ENCODE measurements around the gene SIRPG. TPM values are rescaled to one million over a fixed set of nuclear protein-coding genes. Genes with fewer than 3 reads are reported as not detected.
"Not testable (repeated sequence)": the region's sequence is repeated elsewhere in the genome, so short reads cannot be mapped to it uniquely, and the experiment has no call there.

Gene SIRPG
- total RNA-seq, 1 experiment from 2014 or later = not detected

DNA sequence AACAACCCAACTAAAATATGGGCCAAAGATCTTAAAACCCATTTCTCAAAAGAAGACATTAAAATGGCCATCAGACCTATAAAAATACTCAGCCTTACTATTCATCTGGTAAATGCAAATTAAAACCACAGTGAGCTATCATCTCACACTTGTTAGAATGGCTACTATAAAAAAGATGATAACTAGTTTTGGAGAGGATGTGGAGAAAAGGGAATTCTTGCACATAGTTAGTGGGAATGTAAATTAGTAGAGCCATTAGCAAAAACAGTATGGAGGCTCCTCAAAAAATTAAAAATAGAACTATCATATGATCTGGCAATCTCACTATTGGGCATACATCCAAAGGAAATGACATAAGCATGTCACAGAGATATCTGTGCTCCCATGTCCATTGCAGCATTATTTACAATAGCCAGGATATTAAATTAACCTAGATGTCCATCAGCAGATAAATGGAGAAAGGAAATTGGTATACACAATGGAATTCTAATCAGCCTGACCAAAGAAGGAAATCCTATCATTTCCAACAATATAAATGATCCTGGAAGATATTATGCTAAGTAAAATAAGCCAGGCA is 40.6 kb downstream of the SIRPG start:
- Histone ChIP-seq H3K4me2 (ENCODE audit: insufficient read depth, insufficient read length, low read length) (no peak overlapping the region), H3K79me2 (ENCODE audit: insufficient read depth, low read length) (no peaks in the 10 kb centered on the region), H3K18ac (ENCODE audit: insufficient read length, low read depth, low read length) (no peak overlapping the region), H3K14ac (ENCODE audit: insufficient read depth, low read length) (no peak overlapping the region), H2BK120ac (ENCODE audit: low read depth, low read length, poor library complexity, severe bottlenecking) (no peak overlapping the region), H2AFZ (ENCODE audit: low read length) (no peak overlapping the region), H4K8ac (replicated peaks; ENCODE audit: insufficient read length, low read depth, low read length) (no peak overlapping the region), H4K20me1 (ENCODE audit: control insufficient read depth, insufficient read depth, insufficient read length) (no peaks in the 10 kb centered on the region), H3K56ac (ENCODE audit: insufficient read length, low read depth, low read length) (no peak overlapping the region), H3K9me3 (ENCODE audit: control insufficient read depth, low read depth, low read length) (no peaks in the 10 kb centered on the region), H2BK5ac (ENCODE audit: insufficient read length, low read length) (no peak overlapping the region), H3K79me1 (ENCODE audit: insufficient read depth, low read depth, low read length, poor library complexity, severe bottlenecking) (no peaks in the 10 kb centered on the region), H3T11ph (ENCODE audit: low read length) (no peak overlapping the region), H3K27ac (ENCODE audit: insufficient read length, low read depth, low read length) (no peak overlapping the region), H3K4me1 (ENCODE audit: insufficient read depth, low read length) (no peaks in the 10 kb centered on the region), H4K91ac (ENCODE audit: insufficient read length, low read depth, low read length) (no peak overlapping the region), H2BK15ac (ENCODE audit: low read depth, low read length) (no peak overlapping the region), H3K23ac (ENCODE audit: insufficient read length, low read depth, low read length) (no peak overlapping the region), H2BK20ac (ENCODE audit: low read depth, low read length, poor library complexity, severe bottlenecking) (no peak overlapping the region), H2AK5ac (ENCODE audit: insufficient read length, low read length) (no peak overlapping the region), H3K27me3 (ENCODE audit: insufficient read depth, low read length) (no peaks in the 10 kb centered on the region), H3K4ac (ENCODE audit: low read depth, low read length) (no peak overlapping the region), H3K23me2 (ENCODE audit: insufficient read length, low read depth, low read length, poor library complexity, severe bottlenecking) (no peaks in the 10 kb centered on the region), H4K5ac (ENCODE audit: insufficient read length, low read depth, low read length) (no peak overlapping the region), H2BK12ac (ENCODE audit: insufficient read length, low read depth, low read length) (no peak overlapping the region), H3K9ac (ENCODE audit: extremely low read depth, insufficient read length, low read length) (no peak overlapping the region)
- H3K27me3 Mint-ChIP-seq (ENCODE audit: low read depth) = peaks cover 5% of the 10 kb centered on the region
- peaks cover 2 to 4% of the 10 kb centered on the region in 2 experiments for H3K9me3 Mint-ChIP-seq
- H3K27ac Mint-ChIP-seq = no peak overlapping the region
- H3K36me3 Mint-ChIP-seq (ENCODE audit: insufficient read depth in 1 of 3, low read depth in 3 of 3) = no peaks in the 10 kb centered on the region; a peak in 1 of 7 replicates
- no peak overlapping the region for H3K4me3 Mint-ChIP-seq
- no peaks in the 10 kb centered on the region for H3K4me1 Mint-ChIP-seq
- DNase-seq = no peak
- TF ChIP-seq, protein P1, sequence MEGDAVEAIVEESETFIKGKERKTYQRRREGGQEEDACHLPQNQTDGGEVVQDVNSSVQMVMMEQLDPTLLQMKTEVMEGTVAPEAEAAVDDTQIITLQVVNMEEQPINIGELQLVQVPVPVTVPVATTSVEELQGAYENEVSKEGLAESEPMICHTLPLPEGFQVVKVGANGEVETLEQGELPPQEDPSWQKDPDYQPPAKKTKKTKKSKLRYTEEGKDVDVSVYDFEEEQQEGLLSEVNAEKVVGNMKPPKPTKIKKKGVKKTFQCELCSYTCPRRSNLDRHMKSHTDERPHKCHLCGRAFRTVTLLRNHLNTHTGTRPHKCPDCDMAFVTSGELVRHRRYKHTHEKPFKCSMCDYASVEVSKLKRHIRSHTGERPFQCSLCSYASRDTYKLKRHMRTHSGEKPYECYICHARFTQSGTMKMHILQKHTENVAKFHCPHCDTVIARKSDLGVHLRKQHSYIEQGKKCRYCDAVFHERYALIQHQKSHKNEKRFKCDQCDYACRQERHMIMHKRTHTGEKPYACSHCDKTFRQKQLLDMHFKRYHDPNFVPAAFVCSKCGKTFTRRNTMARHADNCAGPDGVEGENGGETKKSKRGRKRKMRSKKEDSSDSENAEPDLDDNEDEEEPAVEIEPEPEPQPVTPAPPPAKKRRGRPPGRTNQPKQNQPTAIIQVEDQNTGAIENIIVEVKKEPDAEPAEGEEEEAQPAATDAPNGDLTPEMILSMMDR (conservative IDR thresholded peaks at IDR 0.05) = no peak

DNA sequence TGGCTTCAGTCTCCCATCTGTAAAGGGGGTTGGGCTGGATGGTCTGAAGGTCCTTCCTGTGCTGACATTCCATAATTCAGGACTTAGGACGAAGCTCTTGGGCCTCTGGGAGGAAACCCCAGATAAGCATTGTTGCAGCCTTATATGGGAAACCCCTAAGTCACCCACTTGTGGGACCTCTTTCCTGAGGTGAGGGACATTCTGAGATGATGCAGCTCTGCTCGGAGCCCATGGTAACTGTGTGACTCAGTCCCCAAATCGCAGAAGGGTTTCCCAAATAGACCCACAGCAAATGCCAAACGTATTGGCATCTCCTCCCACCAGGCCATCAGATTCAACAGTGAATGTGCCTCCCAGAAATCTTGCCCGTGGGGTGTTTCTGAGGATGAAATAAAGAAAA is 47.2 kb downstream of the SIRPG start:
- H3K18ac ChIP-seq (ENCODE audit: insufficient read length, low read depth, low read length); DNase-seq; H2BK5ac ChIP-seq (ENCODE audit: insufficient read length, low read length); H3K4ac ChIP-seq (ENCODE audit: low read depth, low read length); H3K9me3 Mint-ChIP-seq; H2BK20ac ChIP-seq (ENCODE audit: low read depth, low read length, poor library complexity, severe bottlenecking); H3K9me3 ChIP-seq (ENCODE audit: control insufficient read depth, low read depth, low read length); H3K14ac ChIP-seq (ENCODE audit: insufficient read depth, low read length); H2BK120ac ChIP-seq (ENCODE audit: low read depth, low read length, poor library complexity, severe bottlenecking); H3K23ac ChIP-seq (ENCODE audit: insufficient read length, low read depth, low read length); H4K91ac ChIP-seq (ENCODE audit: insufficient read length, low read depth, low read length); H3T11ph ChIP-seq (ENCODE audit: low read length); H4K5ac ChIP-seq (ENCODE audit: insufficient read length, low read depth, low read length); H2BK12ac ChIP-seq (ENCODE audit: insufficient read length, low read depth, low read length); H3K4me3 Mint-ChIP-seq; H3K56ac ChIP-seq (ENCODE audit: insufficient read length, low read depth, low read length); H3K23me2 ChIP-seq (ENCODE audit: insufficient read length, low read depth, low read length, poor library complexity, severe bottlenecking); H3K9ac ChIP-seq (ENCODE audit: extremely low read depth, insufficient read length, low read length); H4K20me1 ChIP-seq (ENCODE audit: control insufficient read depth, insufficient read depth, insufficient read length); H2AFZ ChIP-seq (ENCODE audit: low read length); H3K79me2 ChIP-seq (ENCODE audit: insufficient read depth, low read length); H3K27ac Mint-ChIP-seq; H3K4me2 ChIP-seq (ENCODE audit: insufficient read depth, insufficient read length, low read length); H2AK5ac ChIP-seq (ENCODE audit: insufficient read length, low read length); H2BK15ac ChIP-seq (ENCODE audit: low read depth, low read length); H3K27me3 ChIP-seq (ENCODE audit: insufficient read depth, low read length); H3K4me1 ChIP-seq (ENCODE audit: insufficient read depth, low read length); H3K4me1 Mint-ChIP-seq; H3K79me1 ChIP-seq (ENCODE audit: insufficient read depth, low read depth, low read length, poor library complexity, severe bottlenecking); H3K27me3 Mint-ChIP-seq (ENCODE audit: low read depth); H4K8ac ChIP-seq (replicated peaks; ENCODE audit: insufficient read length, low read depth, low read length); H3K27ac ChIP-seq (ENCODE audit: insufficient read length, low read depth, low read length); H3K36me3 Mint-ChIP-seq (ENCODE audit: insufficient read depth in 1 of 3, low read depth in 3 of 3): not testable (repeated sequence)
- WGBS (ENCODE audit: extremely low coverage, insufficient read length, low lambda C conversion rate) = no CpG with 5 or more reads among the region's 5 CpGs

All from H9 (cell line).